ENCODE data around the gene LYPLA2.

Gene LYPLA2

GRCh38 chr1:23838401-23838866 lies 47.5 kb downstream of the LYPLA2 start:
- peak; percentile 47 to 60 for DNase-seq (ENCODE audit: low read depth in 1 of 2, low spot score in 1 of 2)
- TF ChIP-seq JUND (IDR thresholded peaks at IDR 0.05; ENCODE audit: low read depth), result no peak
- in situ Hi-C loops (cut with HindIII; ENCODE audit: low pct_unique_long_range_greater_than_20kb, low sequenced_read_pairs), result no loop called here

DNA sequence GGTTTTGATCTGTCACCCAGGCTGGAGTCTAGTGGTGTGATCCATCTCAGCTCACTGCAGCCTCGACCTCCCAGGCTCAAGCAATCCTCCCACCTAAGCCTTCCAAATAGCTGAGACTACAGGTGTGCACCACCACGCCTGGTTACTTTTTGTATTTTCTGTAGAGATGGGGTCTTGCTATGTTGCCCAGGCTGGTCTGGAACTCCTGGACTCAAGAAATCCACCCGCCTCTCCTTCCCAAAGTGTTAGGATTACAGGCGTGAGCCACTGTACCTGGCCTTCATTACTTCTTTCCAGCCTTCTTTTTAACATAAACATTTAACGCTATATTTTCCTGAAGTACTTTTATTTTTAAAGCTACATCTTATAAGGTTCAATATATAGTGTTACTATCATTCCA lies 52.7 kb downstream of the LYPLA2 start:
- in situ Hi-C loops (cut with HindIII; ENCODE audit: low pct_unique_long_range_greater_than_20kb, low sequenced_read_pairs), result no loop called here
- no peak for TF ChIP-seq JUND (IDR thresholded peaks at IDR 0.05; ENCODE audit: low read depth)

More for the DNA sequence above, 52.7 kb downstream of the LYPLA2 start:
- no peak for DNase-seq (ENCODE audit: low read depth in 1 of 2, low spot score in 1 of 2)
